HEK293 (cell line): ENCODE data around the gene PLEKHD1.

ENCODE experiments used
- GLI4 ChIP-seq: fragments of 450-650 bp; formaldehyde crosslinking; IDR thresholded peaks from 2 replicates; pipeline ENCODE4 v1.5.1; 2016; ENCODE audit warnings: missing biosample characterization, missing genetic modification characterization
- GLIS1 ChIP-seq: fragments of 450-650 bp; formaldehyde crosslinking; IDR thresholded peaks from 2 replicates; pipeline ENCODE4 v1.5.1; 2016; ENCODE audit warnings: missing biosample characterization, missing genetic modification characterization
- ZNF555 ChIP-seq: fragments of 450-650 bp; formaldehyde crosslinking; conservative IDR thresholded peaks from 2 replicates; pipeline ENCODE4 v1.5.1; 2017; ENCODE audit warnings: missing biosample characterization, mild to moderate bottlenecking, missing genetic modification characterization, inconsistent platforms
- TF ChIP-seq, protein P1 (sequence below): fragments of 450-650 bp; formaldehyde crosslinking; IDR thresholded peaks from 2 replicates; pipeline ENCODE4 v1.5.1; 2016; ENCODE audit warnings: missing biosample characterization, missing genetic modification characterization
- TF ChIP-seq, protein P2 (sequence below): fragments of 450-650 bp; formaldehyde crosslinking; optimal IDR thresholded peaks from 2 replicates; pipeline ENCODE3; 2016; ENCODE audit warnings: missing biosample characterization, mild to moderate bottlenecking, missing genetic modification characterization

GRCh38 chr14:69460093-69460701 lies 24.3 kb upstream of the PLEKHD1 start:
- TF ChIP-seq, protein P1, sequence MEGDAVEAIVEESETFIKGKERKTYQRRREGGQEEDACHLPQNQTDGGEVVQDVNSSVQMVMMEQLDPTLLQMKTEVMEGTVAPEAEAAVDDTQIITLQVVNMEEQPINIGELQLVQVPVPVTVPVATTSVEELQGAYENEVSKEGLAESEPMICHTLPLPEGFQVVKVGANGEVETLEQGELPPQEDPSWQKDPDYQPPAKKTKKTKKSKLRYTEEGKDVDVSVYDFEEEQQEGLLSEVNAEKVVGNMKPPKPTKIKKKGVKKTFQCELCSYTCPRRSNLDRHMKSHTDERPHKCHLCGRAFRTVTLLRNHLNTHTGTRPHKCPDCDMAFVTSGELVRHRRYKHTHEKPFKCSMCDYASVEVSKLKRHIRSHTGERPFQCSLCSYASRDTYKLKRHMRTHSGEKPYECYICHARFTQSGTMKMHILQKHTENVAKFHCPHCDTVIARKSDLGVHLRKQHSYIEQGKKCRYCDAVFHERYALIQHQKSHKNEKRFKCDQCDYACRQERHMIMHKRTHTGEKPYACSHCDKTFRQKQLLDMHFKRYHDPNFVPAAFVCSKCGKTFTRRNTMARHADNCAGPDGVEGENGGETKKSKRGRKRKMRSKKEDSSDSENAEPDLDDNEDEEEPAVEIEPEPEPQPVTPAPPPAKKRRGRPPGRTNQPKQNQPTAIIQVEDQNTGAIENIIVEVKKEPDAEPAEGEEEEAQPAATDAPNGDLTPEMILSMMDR (tag by site-specific recombination): peak; percentile 34; the same call in 1 of the 2 replicates
- no peak for TF ChIP-seq ZNF555 (tag by site-specific recombination)
- TF ChIP-seq GLIS1 (tag by site-specific recombination): no peak
- TF ChIP-seq, protein P2, sequence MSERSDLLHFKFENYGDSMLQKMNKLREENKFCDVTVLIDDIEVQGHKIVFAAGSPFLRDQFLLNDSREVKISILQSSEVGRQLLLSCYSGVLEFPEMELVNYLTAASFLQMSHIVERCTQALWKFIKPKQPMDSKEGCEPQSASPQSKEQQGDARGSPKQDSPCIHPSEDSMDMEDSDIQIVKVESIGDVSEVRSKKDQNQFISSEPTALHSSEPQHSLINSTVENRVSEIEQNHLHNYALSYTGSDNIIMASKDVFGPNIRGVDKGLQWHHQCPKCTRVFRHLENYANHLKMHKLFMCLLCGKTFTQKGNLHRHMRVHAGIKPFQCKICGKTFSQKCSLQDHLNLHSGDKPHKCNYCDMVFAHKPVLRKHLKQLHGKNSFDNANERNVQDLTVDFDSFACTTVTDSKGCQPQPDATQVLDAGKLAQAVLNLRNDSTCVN (tag by site-specific recombination): no peak
- no peak for TF ChIP-seq GLI4 (tag by site-specific recombination)
